PC-9 (cell line): ENCODE measurements around the gene GMPPA. TPM values are rescaled to one million over a fixed set of nuclear protein-coding genes. Genes with fewer than 3 reads are reported as not detected.
A peak's percentile ranks its signal among the peaks of the same experiment; 100 is the strongest.

Experiments
- BruUV-seq: library from RNA; stranded (reverse); fragments of 400-500 nt; replicated peaks from 2 replicates; lab custom pipeline; 2021; lab: Mats Ljungman, UMichigan
- CTCF ChIA-PET: fragments of 300-600 bp; sonication (Branson Sonifier 250); formaldehyde crosslinking; loops from one replicate; lab custom pipeline; 2022; ENCODE audit warnings: antibody characterized with exemption; lab: Charles Lee
- POLR2A ChIA-PET: fragments of 300-600 bp; sonication (Branson Sonifier 250); formaldehyde crosslinking; loops from one replicate; lab custom pipeline; 2022; ENCODE audit warnings: antibody characterized with exemption; ENCODE audit not compliant: unreplicated experiment; lab: Charles Lee
- DNase-seq, 2 experiments: peaks; one replicate each; pipeline versions ENCODE4 v3.0.0 to v3.0.0-alpha.2; 2015 to 2022; ENCODE audit warnings: mixed read lengths in 1 of 2
- H2AFZ ChIP-seq: fragments of 200-600 bp; sonication (generic); 2 replicates; pipeline ENCODE4 v1.8.1; 2017; ENCODE audit warnings: antibody characterized with exemption
- H3F3A ChIP-seq: fragments of 200-600 bp; sonication (generic); 2 replicates; pipeline ENCODE4 v1.8.1; 2017; ENCODE audit warnings: antibody characterized with exemption, mild to moderate bottlenecking, low read depth; ENCODE audit not compliant: insufficient read depth
- H3K27ac ChIP-seq: fragments of 200-600 bp; sonication (generic); 2 replicates; pipeline ENCODE4 v1.6.1; 2016; ENCODE audit warnings: mixed run types
- H3K27me3 ChIP-seq: fragments of 200-600 bp; sonication (generic); 2 replicates; pipeline ENCODE4 v1.6.1; 2016; ENCODE audit warnings: low read depth, mixed run types; ENCODE audit not compliant: insufficient read depth
- H3K36me3 ChIP-seq: fragments of 200-600 bp; sonication (generic); 2 replicates; pipeline ENCODE4 v1.6.1; 2016; ENCODE audit warnings: low read depth, mixed run types
- H3K4me1 ChIP-seq: fragments of 200-600 bp; sonication (generic); replicated peaks from 2 replicates; pipeline ENCODE4 v1.6.1; 2016; ENCODE audit warnings: mixed run types; ENCODE audit not compliant: insufficient read depth
- H3K4me2 ChIP-seq: fragments of 200-600 bp; sonication (generic); 2 replicates; pipeline ENCODE4 v1.6.1; 2017; ENCODE audit warnings: mixed run types
- H3K4me3 ChIP-seq: fragments of 200-600 bp; sonication (generic); 2 replicates; pipeline ENCODE4 v1.6.1; 2016; ENCODE audit warnings: mixed run types
- H3K79me2 ChIP-seq: fragments of 200-600 bp; sonication (generic); 2 replicates; pipeline ENCODE4 v1.6.1; 2017; ENCODE audit warnings: low read depth, mixed run types
- H3K9me2 ChIP-seq: fragments of 200-600 bp; sonication (generic); 2 replicates; pipeline ENCODE4 v1.8.1; 2017; ENCODE audit warnings: mild to moderate bottlenecking; ENCODE audit not compliant: insufficient read depth
- H3K9me3 ChIP-seq: fragments of 200-600 bp; sonication (generic); 2 replicates; pipeline ENCODE4 v1.8.1; 2016; ENCODE audit warnings: low read depth; ENCODE audit not compliant: insufficient read depth
- H4K20me1 ChIP-seq: fragments of 200-600 bp; sonication (generic); 2 replicates; pipeline ENCODE4 v1.8.1; 2017; ENCODE audit not compliant: insufficient read depth
- EZH2 ChIP-seq: fragments of 200-600 bp; sonication (generic); IDR thresholded peaks from 2 replicates; pipeline ENCODE4 v1.8.0; 2017; ENCODE audit warnings: antibody characterized with exemption, low read depth
- intact Hi-C: fragments of 100-400 bp; cut with micrococcal nuclease; formaldehyde crosslinking; loops from one replicate; pipeline ENCODE4 v1.10.0; 2022; ENCODE audit not compliant: unreplicated experiment
- total RNA-seq: library from RNA; stranded (reverse); gene quantifications from 2 replicates; pipeline ENCODE4 v1.2.3, GENCODE V29; 2021
- TF ChIP-seq, protein P1 (sequence below): fragments of 200-600 bp; sonication (generic); conservative IDR thresholded peaks from 2 replicates; pipeline ENCODE4 v1.6.1; 2017; ENCODE audit warnings: mixed run types, antibody characterized with exemption, mild to moderate bottlenecking, moderate library complexity

Gene GMPPA
- total RNA-seq, 1 experiment from 2014 or later, result 57.2 TPM

DNA sequence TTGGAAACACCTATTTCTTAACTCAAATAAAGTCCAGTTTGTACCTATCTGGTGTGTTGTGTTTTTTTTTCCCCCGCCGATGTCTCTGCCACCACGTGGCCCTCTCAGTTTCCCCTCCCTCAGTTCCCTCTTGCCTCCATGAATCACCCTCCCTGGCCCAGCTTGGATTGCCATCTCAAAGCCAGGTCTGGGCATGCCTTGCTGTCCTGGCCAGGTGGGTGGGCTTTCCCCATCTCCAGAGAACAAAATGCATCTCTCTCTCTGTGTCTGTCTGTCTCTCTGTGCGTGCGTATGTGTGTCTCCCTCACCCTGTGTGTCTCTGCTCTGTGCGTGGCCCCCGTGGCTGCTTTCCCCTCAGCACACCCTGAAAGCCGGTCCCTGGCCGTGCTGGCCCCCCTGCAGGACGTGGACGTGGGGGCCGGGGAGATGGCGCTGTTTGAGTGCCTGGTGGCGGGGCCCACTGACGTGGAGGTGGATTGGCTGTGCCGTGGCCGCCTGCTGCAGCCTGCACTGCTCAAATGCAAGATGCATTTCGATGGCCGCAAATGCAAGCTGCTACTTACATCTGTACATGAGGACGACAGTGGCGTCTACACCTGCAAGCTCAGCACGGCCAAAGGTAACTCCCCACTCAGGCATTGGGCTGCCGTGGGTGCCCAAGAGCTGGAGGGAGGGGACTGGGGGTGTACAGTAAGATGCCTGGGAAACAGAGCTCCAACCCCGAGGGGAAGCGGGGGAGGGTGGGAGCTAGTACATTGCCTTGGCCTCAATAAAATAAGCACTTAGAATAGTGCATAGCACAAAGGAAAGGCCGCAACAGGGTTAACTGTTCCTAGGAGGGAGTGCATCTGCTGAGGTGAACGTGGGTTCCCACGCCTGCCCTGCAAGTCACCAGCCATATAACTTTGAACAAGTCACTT is 31.6 kb upstream of the GMPPA start:
- Histone ChIP-seq H3K4me1 (no peaks in the 10 kb centered on the region), H2AFZ (no peak overlapping the region), H4K20me1 (no peaks in the 10 kb centered on the region; the same call in 1 of the 2 replicates), H3K9me2 (no peaks in the 10 kb centered on the region), H3K4me3 (no peak overlapping the region), H3K36me3 (no peaks in the 10 kb centered on the region), H3K4me2 (no peak overlapping the region), H3K9me3 (no peaks in the 10 kb centered on the region), H3K79me2 (no peaks in the 10 kb centered on the region), H3K27me3 (no peaks in the 10 kb centered on the region), H3F3A (peaks cover 6% of the 10 kb centered on the region; the same call in 1 of the 2 replicates), H3K27ac (no peak overlapping the region)
- no TSS peak for BruUV-seq
- intact Hi-C loops, result no loop called here
- TF ChIP-seq, protein P1, sequence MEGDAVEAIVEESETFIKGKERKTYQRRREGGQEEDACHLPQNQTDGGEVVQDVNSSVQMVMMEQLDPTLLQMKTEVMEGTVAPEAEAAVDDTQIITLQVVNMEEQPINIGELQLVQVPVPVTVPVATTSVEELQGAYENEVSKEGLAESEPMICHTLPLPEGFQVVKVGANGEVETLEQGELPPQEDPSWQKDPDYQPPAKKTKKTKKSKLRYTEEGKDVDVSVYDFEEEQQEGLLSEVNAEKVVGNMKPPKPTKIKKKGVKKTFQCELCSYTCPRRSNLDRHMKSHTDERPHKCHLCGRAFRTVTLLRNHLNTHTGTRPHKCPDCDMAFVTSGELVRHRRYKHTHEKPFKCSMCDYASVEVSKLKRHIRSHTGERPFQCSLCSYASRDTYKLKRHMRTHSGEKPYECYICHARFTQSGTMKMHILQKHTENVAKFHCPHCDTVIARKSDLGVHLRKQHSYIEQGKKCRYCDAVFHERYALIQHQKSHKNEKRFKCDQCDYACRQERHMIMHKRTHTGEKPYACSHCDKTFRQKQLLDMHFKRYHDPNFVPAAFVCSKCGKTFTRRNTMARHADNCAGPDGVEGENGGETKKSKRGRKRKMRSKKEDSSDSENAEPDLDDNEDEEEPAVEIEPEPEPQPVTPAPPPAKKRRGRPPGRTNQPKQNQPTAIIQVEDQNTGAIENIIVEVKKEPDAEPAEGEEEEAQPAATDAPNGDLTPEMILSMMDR, result no peak
- no peak for TF ChIP-seq EZH2
- CTCF ChIA-PET, result interaction anchor here (0.6 to 0.8 kb wide), 2 partner anchors 64 to 78 kb away, joined by 3 read pairs; no protein-coding TSS in a partner anchor
- POLR2A ChIA-PET, result interaction anchor here (0.6 to 0.9 kb wide), 3 partner anchors 32 to 79 kb away, joined by 3 to 7 read pairs (median 6); partner anchors contain the start of genes DNPEP and GMPPA
- DNase-seq, result no peak

DNA sequence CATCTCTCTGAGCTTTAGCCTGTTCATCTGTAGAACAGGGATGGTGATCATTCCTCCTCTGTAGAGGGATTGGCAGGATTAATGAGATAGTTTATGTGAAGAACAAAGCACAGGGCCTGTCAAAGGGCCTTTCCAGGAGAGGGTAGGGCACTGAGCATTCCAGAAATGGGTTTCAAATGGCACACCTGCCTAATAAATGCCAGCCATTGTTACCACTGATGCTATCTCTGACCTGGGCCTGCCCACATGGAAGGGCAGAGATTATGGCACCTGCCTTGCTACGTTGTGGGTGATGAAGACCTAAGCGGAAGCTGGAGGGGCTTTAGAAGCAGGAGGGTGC is 31.0 kb upstream of the GMPPA start:
- Histone ChIP-seq H3K4me2 (no peak overlapping the region), H2AFZ (no peak overlapping the region), H3K36me3 (no peaks in the 10 kb centered on the region), H3K9me2 (no peaks in the 10 kb centered on the region), H3K27ac (no peak overlapping the region), H4K20me1 (no peaks in the 10 kb centered on the region; the same call in 1 of the 2 replicates), H3K4me1 (no peaks in the 10 kb centered on the region), H3K9me3 (no peaks in the 10 kb centered on the region), H3F3A (peaks cover 6% of the 10 kb centered on the region; the same call in 1 of the 2 replicates), H3K4me3 (no peak overlapping the region), H3K79me2 (no peaks in the 10 kb centered on the region), H3K27me3 (no peaks in the 10 kb centered on the region)
- ChIA-PET POLR2A (interaction anchor here (0.6 to 0.9 kb wide), 3 partner anchors 31 to 80 kb away, joined by 3 to 7 read pairs (median 6); partner anchors contain the start of genes DNPEP and GMPPA), CTCF (interaction anchor here (0.6 to 0.8 kb wide), 2 partner anchors 65 to 79 kb away, joined by 3 read pairs; no protein-coding TSS in a partner anchor)
- intact Hi-C loops, result no loop called here
- no TSS peak for BruUV-seq
- no peak for TF ChIP-seq EZH2
- DNase-seq, result peak; percentile 59 to 74

DNA sequence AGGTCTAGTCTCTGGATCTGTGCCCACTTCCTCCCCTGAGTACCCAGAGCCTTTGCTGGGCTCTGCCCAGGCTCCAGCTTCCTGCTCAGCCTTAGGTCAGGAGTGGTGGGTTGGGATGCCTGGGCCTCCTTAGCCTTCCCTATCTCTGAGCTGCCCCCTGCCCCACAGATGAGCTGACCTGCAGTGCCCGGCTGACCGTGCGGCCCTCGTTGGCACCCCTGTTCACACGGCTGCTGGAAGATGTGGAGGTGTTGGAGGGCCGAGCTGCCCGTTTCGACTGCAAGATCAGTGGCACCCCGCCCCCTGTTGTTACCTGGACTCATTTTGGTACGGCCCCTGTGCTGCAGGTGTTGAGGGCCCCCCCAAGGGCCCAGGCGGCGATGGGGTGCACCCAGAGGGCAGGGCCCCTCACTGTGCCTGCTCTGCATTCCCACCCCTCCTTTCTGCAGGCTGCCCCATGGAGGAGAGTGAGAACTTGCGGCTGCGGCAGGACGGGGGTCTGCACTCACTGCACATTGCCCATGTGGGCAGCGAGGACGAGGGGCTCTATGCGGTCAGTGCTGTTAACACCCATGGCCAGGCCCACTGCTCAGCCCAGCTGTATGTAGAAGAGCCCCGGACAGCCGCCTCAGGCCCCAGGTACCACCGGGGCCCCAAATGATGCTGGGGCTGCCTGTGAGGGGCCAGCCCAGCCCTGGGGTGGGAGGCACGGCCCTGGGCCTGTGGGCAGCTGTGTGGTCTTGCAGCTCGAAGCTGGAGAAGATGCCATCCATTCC is 30.1 kb upstream of the GMPPA start:
- Histone ChIP-seq H3K27me3 (no peaks in the 10 kb centered on the region), H3K9me3 (no peaks in the 10 kb centered on the region), H4K20me1 (no peaks in the 10 kb centered on the region; the same call in 1 of the 2 replicates), H3K79me2 (no peaks in the 10 kb centered on the region), H2AFZ (no peak overlapping the region), H3F3A (peaks cover 6% of the 10 kb centered on the region; the same call in 1 of the 2 replicates), H3K9me2 (no peaks in the 10 kb centered on the region), H3K4me2 (no peak overlapping the region), H3K36me3 (no peaks in the 10 kb centered on the region), H3K4me3 (no peak overlapping the region), H3K4me1 (no peaks in the 10 kb centered on the region), H3K27ac (no peak overlapping the region)
- CTCF ChIA-PET, result no interaction called here
- no TSS peak for BruUV-seq
- no peak for DNase-seq
- intact Hi-C loops, result no loop called here
- TF ChIP-seq, protein P1, result no peak
- no peak for TF ChIP-seq EZH2
- POLR2A ChIA-PET, result no interaction called here
